Measurements from ENCODE around the gene ARL14. TPM values are rescaled to one million over a fixed set of nuclear protein-coding genes. Genes with fewer than 3 reads are reported as not detected.
A peak's percentile ranks its signal among the peaks of the same experiment; 100 is the strongest.

Gene ARL14
- total RNA-seq (2014; rRNA removed; shearing (Covaris generic)) (not detected in 2 replicates), total RNA-seq (2022) (not detected in 2 replicates), Bru-seq, nascent RNA (percentile 27 among the genes with signal in this experiment), BruChase-seq, experiment 1, labeled RNA remaining after a 6-hour chase (percentile 35 among the genes with signal in this experiment), BruChase-seq, experiment 2, labeled RNA remaining after a 2-hour chase (percentile 28 among the genes with signal in this experiment)
- long read RNA-seq, result 0 reads

DNA sequence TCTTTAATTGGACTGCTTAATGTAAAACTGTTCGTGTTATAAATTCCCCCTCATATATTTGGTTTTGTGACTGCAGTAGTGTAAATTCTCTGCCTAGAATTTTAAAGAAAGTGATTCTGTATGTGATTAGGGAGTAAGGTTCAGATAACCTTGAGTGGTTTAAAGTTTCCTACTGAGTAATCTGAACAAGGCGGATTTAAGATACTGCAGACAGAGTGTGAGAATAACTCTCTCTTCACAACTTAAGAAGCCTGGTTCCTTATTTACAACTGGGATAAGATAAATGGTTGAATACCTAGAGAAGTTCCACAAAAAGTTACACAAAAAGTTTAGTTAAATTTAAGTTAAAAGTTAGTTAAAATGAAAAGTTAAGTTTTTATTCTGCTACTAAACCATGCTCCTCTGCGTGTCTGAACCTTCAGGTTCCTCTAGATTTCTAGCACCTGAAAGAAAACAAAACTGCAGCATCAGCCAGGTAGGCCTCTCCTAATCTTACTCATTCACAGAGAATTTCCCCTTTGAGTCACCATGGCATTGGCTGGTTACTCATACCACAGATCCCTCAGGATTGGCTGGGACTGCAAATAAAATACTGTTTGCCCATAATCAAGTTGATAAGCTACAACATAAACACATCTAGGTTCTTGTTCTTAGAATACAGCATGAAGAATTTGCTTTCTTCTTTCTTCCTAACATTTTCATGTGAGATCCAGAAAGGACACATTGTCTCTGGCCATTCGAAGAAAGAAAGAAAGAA, at the start of gene ARL14:
ARL14 (plus strand) TSS at position 614 of the 757 bp plus-strand sequence. CDS start 187 bp downstream, outside the sequence.
- H3K4me2 ChIP-seq (ENCODE audit: low read length), result no peak within 1 kb of the TSS

GRCh38 chr3:160629491-160629890, 47.5 kb upstream of the ARL14 start:
- H3K4me1 ChIP-seq (ENCODE audit: insufficient read depth, low read length, poor library complexity, severe bottlenecking), result no peaks in the 10 kb centered on the region
- H3K9me2 ChIP-seq (ENCODE audit: insufficient read depth, low read length), result no peaks in the 10 kb centered on the region
- TF ChIP-seq EZH2phosphoT487 (IDR thresholded peaks at IDR 0.05; ENCODE audit: borderline replicate concordance, low read depth, low read length), result no peak
- no peak for TF ChIP-seq CTCF (conservative IDR thresholded peaks at IDR 0.05; ENCODE audit: low read length)
- no peak overlapping the region for H3K27ac ChIP-seq (ENCODE audit: low read depth, low read length, poor library complexity, severe bottlenecking)
- intact Hi-C loops (cut with micrococcal nuclease; ENCODE audit: unreplicated experiment), result no loop called here
- H3K9me3 ChIP-seq (ENCODE audit: low read length), result no peaks in the 10 kb centered on the region
- no peaks in the 10 kb centered on the region for H3K36me3 ChIP-seq (ENCODE audit: insufficient read depth, low read length)
- no peak overlapping the region for H3K4me3 ChIP-seq (ENCODE audit: low read depth, low read length, poor library complexity, severe bottlenecking)
- H4K20me1 ChIP-seq (ENCODE audit: insufficient read depth, low read length), result no peaks in the 10 kb centered on the region
- no peak overlapping the region for H2AFZ ChIP-seq (ENCODE audit: low read length)
- BruUV-seq (replicated peaks), result no TSS peak
- POLR2A ChIA-PET, result interaction anchor here (0.6 kb wide), 1 partner anchor 60 kb away, joined by 9 read pairs; no protein-coding TSS in a partner anchor
- H3K4me2 ChIP-seq (ENCODE audit: low read length), result no peak overlapping the region
- no peaks in the 10 kb centered on the region for H3K79me2 ChIP-seq (ENCODE audit: insufficient read depth, low read depth, low read length)
- CTCF ChIA-PET (ENCODE audit: unreplicated experiment), result no interaction called here
- DNase-seq (ENCODE audit: low spot score), result no peak

More for the DNA sequence above, at the start of gene ARL14:
- ChIA-PET POLR2A (interaction anchor here (0.7 kb wide), 2 partner anchors 311 to 1490 kb away, joined by 3 to 4 read pairs; no protein-coding TSS in a partner anchor), CTCF (ENCODE audit: unreplicated experiment) (no interaction called here)
- no peaks in the 10 kb centered on the region for H3K79me2 ChIP-seq (ENCODE audit: insufficient read depth, low read depth, low read length)
- no TSS peak for BruUV-seq (replicated peaks)
- H3K4me1 ChIP-seq (ENCODE audit: insufficient read depth, low read length, poor library complexity, severe bottlenecking), result no peaks in the 10 kb centered on the region
- no peak within 1 kb of the TSS for H3K4me3 ChIP-seq (ENCODE audit: low read depth, low read length, poor library complexity, severe bottlenecking)
- no peak within 1 kb of the TSS for H2AFZ ChIP-seq (ENCODE audit: low read length)
- H3K9me3 ChIP-seq (ENCODE audit: low read length), result no peaks in the 10 kb centered on the region
- no peak within 1 kb of the TSS for H3K27ac ChIP-seq (ENCODE audit: low read depth, low read length, poor library complexity, severe bottlenecking)
- H3K36me3 ChIP-seq (ENCODE audit: insufficient read depth, low read length), result no peaks in the 10 kb centered on the region
- no peak for DNase-seq (ENCODE audit: low spot score)
- no peaks in the 10 kb centered on the region for H3K9me2 ChIP-seq (ENCODE audit: insufficient read depth, low read length)
- TF ChIP-seq EZH2phosphoT487 (IDR thresholded peaks at IDR 0.05; ENCODE audit: borderline replicate concordance, low read depth, low read length) (no peak), CTCF (conservative IDR thresholded peaks at IDR 0.05; ENCODE audit: low read length) (no peak)
- no peaks in the 10 kb centered on the region for H4K20me1 ChIP-seq (ENCODE audit: insufficient read depth, low read length)
- intact Hi-C loops (cut with micrococcal nuclease; ENCODE audit: unreplicated experiment), result no loop called here
